AG10803 (cell line): Measurements from ENCODE around the gene ABL1.

Experiments used
- DNase-seq: peaks from one replicate; pipeline ENCODE4 v3.0.0; 2010; ENCODE audit warnings: low read depth
- H3K4me3 ChIP-seq: 2 replicates; pipeline ENCODE4 v1.5.1; 2011; ENCODE audit warnings: mild to moderate bottlenecking, low read length, control low read depth
- CTCF ChIP-seq: conservative IDR thresholded peaks from 2 replicates; pipeline ENCODE4 v1.5.1; 2011; ENCODE audit warnings: mild to moderate bottlenecking, low read length, control low read depth, inconsistent platforms

ABL1 gene

DNA sequence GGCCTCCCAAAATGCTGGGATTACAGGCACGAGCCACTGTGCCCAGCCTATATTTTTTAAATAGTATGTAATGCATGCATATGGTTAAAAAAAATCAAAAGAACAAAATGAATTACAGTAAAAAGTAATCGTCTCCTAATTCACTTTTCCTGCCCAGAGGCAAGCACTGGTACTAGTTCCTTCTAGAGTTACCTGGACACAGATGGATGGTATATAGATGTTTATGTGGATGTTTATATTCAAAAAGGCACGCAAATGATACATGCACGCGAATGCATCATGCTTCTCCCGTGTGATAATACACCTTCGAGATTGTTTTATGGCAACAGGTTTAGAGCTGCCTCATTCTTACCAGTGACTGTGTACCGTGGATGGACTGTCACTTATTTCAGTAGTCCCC lies 21.4 kb downstream of the ABL1 start:
- no peak overlapping the region for H3K4me3 ChIP-seq
- no peak for TF ChIP-seq CTCF
- DNase-seq: no peak

GRCh38 chr9:130857864-130858738 lies 23.0 kb downstream of the ABL1 start:
- peak; percentile 93 for DNase-seq
- H3K4me3 ChIP-seq: no peak overlapping the region
- TF ChIP-seq CTCF: no peak

DNA sequence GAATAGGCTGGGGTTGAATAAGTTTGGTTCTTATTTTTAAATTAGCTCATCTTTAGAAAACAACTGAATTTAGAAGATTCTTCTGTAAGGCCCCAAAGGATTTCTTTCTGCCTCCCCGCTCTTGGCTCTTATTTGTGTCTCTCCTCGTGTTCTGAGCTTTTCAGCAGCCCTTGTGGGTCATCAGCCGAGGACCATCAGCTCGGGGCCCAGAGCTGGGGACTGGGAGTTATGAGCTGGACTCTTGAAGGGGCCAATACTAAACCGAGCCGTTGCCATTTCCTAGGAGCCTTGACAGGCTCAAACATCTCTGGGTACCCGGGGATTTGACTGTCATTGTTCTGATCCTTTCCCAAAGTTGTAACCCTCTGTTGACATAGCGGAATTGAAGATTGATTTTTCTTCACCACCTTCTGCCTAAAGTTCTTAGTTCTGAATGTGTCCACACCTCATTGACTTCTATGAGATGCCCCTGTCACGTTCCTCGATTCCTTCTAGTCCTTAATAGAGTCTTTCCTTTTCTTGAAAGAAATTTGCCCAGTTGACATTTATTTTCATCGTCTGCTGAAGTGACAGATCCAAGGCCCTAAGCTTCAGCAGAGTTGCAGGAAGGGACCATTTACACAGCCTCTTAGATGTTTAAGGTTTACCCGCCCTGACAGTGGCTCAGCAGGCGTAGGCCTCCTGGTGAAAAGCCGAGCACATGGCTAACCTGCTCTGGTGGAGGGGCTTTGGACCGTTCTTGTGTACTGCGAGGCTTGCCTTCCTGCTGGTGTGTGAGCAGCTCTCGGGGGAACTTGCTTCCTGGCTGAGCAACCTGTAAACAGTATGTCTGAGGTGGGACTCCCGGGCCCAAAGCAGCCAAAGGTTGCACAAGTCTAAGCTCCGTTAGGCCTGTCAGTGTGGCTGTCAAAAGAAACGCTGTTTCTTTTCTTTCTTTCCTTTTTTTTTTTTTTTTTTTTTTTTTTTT lies 24.0 kb downstream of the ABL1 start:
- no peak for TF ChIP-seq CTCF
- H3K4me3 ChIP-seq: no peak overlapping the region
- no peak for DNase-seq

- peak; percentile 52 for TF ChIP-seq CTCF
- peak overlapping the region; percentile 23; the same call in 1 of the 2 replicates for H3K4me3 ChIP-seq
- DNase-seq: peak; percentile 98
These were observed 25.6 kb downstream of the ABL1 start for GRCh38 chr9:130860458-130861316.

DNA sequence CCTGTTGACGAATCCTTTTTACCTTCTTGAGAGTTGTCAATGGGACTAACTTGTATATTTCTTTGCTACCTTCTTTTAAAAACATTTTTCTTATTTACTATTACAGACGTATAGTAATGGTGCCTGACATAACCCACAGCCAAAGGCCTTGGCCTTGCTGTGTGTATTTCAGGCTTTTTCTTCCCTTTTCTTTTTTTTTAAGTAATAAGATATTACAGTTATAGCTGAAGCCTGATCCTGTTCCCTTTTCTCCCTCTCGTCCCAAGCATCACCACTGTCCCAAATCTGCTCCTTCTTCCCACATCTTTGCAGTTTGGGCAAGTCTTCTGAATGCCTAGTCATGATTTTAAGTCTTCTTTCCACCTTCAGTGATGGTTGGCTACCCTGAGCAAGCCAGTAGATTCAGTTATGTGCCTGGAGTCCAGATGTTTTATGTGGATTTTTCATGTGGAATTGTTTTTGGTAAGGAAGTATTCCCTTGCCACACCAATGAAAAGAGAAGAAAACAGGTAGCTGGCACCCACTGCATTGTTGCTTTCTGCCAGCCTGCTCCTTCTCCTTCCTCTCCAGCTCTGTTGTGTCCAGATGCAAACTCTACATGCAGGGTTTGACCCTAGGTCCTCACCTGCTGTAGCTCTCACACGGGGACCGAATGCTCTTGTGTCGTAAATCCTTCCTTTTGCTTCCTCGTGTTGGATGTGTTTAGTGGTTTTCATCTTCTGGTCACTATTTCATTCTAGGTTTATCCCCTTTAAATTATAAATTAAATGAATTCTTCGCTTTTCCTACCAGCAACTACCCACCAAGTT lies 26.5 kb downstream of the ABL1 start:
- DNase-seq: peak; percentile 51
- H3K4me3 ChIP-seq: no peak overlapping the region
- no peak for TF ChIP-seq CTCF

GRCh38 chr9:130862217-130862616 lies 27.2 kb downstream of the ABL1 start:
- no peak for TF ChIP-seq CTCF
- no peak overlapping the region for H3K4me3 ChIP-seq
- DNase-seq: no peak
